ENCODE data around the gene FHAD1.

- TF ChIP-seq, protein P1, sequence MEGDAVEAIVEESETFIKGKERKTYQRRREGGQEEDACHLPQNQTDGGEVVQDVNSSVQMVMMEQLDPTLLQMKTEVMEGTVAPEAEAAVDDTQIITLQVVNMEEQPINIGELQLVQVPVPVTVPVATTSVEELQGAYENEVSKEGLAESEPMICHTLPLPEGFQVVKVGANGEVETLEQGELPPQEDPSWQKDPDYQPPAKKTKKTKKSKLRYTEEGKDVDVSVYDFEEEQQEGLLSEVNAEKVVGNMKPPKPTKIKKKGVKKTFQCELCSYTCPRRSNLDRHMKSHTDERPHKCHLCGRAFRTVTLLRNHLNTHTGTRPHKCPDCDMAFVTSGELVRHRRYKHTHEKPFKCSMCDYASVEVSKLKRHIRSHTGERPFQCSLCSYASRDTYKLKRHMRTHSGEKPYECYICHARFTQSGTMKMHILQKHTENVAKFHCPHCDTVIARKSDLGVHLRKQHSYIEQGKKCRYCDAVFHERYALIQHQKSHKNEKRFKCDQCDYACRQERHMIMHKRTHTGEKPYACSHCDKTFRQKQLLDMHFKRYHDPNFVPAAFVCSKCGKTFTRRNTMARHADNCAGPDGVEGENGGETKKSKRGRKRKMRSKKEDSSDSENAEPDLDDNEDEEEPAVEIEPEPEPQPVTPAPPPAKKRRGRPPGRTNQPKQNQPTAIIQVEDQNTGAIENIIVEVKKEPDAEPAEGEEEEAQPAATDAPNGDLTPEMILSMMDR (IDR thresholded peaks at IDR 0.05) = no peak
- no peak for TF ChIP-seq POLR2A (IDR thresholded peaks at IDR 0.05)
- TF ChIP-seq POLR2AphosphoS5 (IDR thresholded peaks at IDR 0.05) = no peak
Measured at GRCh38 chr1:15342408-15342967, 95.5 kb downstream of the FHAD1 start.

Measured in prostate gland (tissue), 2 donors.